AG08396 (cell line): ENCODE results near the gene RNF224.
A peak's percentile ranks its signal among the peaks of the same experiment; 100 is the strongest.

Experiments used
- DNase-seq: peaks from one replicate; pipeline ENCODE4 v3.0.0; 2012; ENCODE audit warnings: low spot score, mixed read lengths

Gene RNF224

GRCh38 chr9:137215196-137215986 is 11.9 kb upstream of the RNF224 start:
- no peak for DNase-seq

- no peak for DNase-seq
Observed at GRCh38 chr9:137216188-137216965, 10.9 kb upstream of the RNF224 start.

GRCh38 chr9:137217276-137218211 is 9.8 kb upstream of the RNF224 start:
- DNase-seq: peak; percentile 77

GRCh38 chr9:137218212-137218753 is 9.0 kb upstream of the RNF224 start:
- no peak for DNase-seq

DNA sequence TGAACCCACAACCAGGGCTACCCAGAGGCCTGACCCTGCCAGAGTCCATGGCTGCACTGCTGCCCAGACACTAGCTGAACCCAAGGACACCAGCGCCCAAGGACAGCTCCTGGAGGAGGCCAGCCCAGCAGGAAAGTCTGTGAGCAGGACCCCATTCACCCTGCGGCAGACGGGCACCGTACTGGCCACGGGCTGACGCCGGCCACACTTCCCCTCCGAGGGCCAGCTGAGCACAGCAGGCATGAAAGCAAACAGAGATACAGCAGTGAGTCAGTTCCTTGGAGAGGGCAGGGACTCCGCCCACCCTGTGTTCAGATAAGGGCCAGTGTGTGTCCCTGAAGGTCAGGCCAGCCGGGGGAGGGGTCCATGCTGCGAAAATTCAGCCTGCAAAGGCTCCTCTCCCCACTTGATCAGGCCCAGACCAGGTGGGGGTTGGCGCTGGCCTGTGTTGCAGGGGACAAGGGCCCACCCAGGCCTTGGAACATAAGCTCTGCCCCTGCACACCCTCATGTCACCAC is 8.5 kb upstream of the RNF224 start:
- peak; percentile 75 for DNase-seq

GRCh38 chr9:137219757-137220316 is 7.5 kb upstream of the RNF224 start:
- no peak for DNase-seq

- no peak for DNase-seq
Observed at GRCh38 chr9:137220317-137221094, 6.8 kb upstream of the RNF224 start.

GRCh38 chr9:137221095-137221505 is 6.2 kb upstream of the RNF224 start:
- DNase-seq: no peak

GRCh38 chr9:137221506-137222111 is 5.7 kb upstream of the RNF224 start:
- DNase-seq: no peak

DNA sequence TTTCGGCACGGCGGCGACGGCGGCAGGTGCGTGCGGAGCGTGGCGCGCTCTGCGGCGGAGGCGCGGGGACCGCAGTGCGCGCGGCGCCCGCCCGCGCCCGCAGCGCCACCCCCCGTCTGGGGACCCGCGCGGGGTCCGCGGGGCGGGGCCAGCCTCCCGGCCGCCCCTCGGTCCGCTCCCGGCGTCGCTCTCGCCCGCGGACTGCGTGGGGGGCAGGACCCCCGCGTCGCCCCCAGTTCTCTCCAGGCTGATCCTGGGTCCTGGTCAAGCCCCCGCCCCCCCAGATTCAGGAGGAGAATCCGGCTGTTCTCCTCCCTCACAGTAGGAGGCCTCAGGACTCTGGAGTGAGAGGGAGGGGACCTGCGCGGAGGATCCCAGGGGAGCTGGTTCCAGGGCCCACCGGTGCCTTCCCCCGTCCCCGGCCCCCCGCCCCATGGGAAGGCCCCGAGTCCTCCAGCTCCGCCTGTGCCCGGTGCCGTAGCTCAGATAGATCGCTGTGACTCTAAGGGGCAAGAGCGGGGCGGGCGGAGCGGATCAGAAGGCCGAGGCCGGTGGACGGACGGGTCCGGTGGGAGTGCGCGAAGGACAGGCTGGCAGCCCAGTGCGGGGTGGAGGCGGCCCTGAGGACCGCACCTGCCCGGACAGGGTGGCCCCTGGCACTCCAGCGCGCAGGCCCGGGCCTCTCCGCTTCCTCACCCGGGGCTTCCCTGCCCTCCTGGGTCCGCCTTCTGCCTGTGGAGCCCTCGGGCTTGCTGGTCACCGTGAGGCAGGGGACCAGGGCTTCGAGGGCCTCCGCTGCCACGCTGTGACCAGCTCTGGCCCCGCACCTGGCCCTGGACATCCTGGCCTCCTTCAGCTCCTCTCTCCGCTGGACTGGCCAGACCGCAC is 4.9 kb upstream of the RNF224 start, which contains the start of gene RNF208:
Gene RNF208, minus strand, starts transcription at position 51 of the 888 bp plus-strand sequence. CDS start 1,028 bp downstream, outside the sequence.
- DNase-seq: no peak

DNA sequence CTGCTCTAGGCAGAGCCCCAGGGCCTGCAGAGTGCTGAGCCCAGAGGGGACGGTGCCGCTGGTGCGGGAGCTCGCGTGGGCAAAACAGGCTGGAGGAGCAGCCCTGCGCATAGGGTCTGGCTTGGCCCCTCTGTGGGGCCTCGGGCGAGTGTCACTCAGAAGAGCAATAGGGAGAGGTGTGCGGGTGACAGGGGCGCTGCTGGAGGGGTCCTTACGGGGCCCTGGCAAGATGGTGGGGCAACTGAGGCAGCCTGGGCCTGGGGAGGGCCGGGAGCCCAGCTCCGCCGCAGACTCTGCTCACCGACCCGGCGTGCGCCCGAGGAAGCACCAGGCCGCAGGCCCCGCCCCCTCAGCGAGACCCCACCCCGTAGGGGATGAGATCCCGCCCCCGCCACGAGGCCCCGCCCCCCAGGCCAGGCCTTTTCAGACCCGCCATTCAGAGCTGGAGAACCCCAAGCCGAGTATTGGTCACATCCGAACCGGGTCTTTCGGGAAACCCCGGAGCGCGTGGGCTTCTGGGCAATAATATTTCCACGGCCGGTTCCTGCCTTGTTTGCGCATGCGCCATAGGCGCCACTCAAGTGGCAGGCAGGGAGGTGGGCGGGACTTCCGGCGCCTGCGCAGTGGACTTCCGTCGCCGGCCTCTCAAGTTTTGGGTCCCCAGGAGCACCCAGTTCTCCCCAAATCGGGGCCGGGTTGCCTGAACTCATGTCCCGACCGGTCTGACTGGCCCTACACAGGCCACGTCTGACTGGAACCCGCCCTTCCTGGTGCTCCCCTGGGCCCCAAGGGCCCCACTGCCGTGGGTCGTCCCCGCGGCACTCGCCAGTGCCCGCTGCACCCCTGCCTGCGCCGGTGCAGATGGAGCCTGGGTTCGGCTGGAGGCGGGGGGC is 4.0 kb upstream of the RNF224 start:
- peak; percentile 100 for DNase-seq

DNA sequence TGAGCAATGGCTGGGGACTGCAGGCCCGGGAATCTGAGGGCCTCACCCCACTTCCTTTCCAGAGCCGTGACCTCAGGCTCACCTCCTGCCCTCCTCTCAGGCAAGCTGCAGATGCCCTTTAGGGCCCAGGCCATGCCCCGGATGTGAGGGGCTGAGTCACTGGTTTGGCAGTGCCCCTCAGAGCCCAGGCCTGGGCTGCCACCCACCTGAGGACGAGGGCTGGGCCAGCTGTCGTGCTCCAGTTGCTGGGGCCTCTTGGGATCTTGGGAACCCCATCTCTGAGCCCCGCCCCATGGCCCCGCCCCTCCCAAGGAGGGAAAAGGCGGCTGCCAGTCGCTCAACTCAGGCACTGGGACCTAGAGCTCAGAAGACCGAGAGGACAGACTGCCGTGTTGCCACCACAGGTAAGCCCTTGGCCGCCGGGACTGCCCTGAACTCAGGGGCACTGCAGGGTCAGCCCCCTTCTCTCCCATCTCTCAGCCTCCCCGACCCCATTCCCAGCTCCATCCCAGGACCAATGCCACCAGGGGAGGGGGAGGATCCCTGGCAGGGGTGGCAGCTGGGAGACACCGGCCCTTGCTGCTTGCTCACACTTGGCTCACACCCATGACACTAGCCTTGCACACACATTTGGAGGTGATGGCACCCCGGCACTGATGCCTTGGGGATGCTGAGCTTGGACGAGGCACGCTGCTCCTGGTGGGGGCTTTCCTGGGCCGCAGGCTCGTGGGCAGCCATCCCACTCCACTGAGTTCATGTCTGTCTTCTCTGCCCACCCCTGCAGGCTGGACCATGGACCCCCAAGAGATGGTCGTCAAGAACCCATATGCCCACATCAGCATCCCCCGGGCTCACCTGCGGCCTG is 2.2 kb upstream of the RNF224 start, which contains the start of gene CYSRT1:
Gene CYSRT1, plus strand, starts transcription at position 345 of the 865 bp plus-strand sequence. Its CDS starts 448 bp downstream, at position 793.
- DNase-seq: no peak

DNA sequence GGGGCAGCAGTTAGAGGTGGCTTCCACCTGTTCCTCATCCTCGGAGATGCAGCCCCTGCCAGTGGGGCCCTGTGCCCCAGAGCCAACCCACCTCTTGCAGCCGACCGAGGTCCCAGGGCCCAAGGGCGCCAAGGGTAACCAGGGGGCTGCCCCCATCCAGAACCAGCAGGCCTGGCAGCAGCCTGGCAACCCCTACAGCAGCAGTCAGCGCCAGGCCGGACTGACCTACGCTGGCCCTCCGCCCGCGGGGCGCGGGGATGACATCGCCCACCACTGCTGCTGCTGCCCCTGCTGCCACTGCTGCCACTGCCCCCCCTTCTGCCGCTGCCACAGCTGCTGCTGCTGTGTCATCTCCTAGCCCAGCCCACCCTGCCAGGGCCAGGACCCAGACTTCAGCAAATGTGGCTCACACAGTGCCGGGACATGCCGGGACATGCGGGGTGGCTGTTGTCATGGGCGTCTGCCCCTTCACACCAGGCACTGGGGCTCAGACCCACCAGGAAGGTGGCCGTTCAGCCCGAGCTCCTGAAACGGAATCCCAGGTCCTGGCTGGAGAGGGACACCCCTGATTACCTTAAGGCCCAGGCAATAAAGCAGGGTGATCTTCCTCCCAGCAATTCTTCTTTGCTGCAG is 1.5 kb upstream of the RNF224 start:
- no peak for DNase-seq

- no peak for DNase-seq
Observed at GRCh38 chr9:137226338-137227053, 806 bp upstream of the RNF224 start.

DNA sequence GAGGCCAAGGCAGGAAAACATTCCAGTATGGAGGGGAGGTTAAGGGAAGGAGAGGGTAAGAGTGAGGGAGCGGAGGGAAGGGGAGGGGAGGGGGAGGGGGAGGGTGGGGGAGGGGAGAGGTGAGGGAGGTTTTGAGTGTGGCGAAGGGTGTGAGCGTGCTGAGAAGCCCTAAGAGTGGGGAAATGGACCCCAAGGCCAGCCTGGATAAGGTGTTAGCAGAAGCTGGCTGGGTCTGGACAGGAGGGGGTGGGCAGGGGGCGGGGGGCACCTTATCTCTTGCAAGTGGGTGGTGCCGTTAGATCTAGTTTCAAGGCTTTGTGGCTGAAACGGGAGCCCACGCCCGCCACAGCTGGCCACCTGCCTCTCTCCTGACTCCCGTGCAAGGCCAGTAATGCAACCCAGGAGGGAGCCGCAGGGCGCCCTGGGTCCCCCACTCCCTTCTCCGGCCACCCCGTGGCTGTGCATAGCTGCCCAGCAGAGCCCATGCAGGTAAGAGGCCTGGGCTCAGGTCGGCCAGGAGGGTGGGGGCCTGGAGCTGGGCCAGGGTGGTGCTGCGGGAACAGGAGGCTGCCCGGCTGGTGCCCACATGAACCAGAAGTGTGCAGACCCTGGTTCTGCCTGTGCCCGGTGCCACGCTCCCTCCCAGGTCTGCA is 677 bp downstream of the RNF224 start:
- no peak for DNase-seq
